HG02943 (cell line): Measurements from ENCODE around the gene ZNF784.

Experiments
- ATAC-seq: cut with Tn5 transposase; IDR thresholded peaks from one replicate; pipeline ENCODE4 v1.9.1; 2021; ENCODE audit warnings: mild to moderate bottlenecking, low read depth, moderate library complexity; ENCODE audit not compliant: unreplicated experiment

ZNF784 gene, protein sequence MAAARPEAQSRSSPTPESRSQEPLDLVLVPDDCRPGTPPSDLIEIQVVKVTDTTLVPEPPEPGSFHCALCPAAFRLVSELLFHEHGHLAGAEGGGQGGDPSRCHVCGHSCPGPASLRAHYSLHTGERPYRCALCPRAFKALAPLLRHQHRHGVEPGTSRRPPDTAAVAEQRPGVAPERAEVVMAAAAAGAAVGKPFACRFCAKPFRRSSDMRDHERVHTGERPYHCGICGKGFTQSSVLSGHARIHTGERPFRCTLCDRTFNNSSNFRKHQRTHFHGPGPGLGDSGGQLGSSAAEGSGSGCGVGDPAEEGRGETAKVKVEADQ

DNA sequence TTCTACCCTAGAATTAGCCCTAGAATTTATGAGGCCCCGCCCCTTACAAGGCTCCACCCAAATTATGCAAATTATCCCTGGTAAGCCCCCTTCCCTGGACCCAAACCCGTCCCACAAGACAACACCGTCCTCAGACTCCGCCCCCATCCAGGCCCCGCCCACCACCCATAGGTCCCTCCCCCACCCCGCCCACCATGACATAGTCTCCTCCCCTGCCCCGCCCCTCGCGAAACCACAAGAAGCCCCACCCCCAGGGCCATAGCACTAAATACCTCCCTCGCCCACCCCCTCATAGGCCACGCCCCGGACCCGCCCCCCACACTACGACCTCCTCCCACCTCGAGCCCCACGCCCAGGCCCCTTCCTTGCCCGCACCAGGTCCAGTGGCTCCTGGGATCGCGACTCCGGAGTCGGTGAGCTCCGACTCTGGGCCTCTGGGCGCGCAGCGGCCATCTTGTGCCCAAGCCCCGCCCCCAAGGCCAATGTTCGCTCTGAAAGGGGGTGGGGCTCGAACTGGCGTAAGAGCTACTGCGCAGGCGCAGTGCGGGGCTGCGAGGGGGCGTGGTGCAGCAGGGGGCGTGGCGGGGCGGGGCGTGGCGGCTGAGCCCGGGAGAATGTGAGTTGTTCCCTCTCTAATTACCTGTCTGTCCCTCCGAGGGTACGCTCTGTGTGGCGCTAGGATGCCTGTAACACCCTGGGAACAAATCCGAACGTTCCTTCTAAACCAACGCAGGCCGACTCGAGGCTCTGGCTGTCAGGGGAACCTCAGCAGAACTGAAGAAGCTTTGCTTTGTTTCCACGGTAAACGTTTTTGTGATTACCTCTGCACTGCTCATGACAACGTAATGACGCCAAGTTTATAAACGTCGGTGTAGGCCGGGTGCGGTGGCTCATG lies at the start of gene ZNF784:
Gene ZNF784, minus strand, starts transcription at position 458 of the 895 bp plus-strand sequence. Its CDS starts 5 bp downstream, at position 453.
- no peak for ATAC-seq

DNA sequence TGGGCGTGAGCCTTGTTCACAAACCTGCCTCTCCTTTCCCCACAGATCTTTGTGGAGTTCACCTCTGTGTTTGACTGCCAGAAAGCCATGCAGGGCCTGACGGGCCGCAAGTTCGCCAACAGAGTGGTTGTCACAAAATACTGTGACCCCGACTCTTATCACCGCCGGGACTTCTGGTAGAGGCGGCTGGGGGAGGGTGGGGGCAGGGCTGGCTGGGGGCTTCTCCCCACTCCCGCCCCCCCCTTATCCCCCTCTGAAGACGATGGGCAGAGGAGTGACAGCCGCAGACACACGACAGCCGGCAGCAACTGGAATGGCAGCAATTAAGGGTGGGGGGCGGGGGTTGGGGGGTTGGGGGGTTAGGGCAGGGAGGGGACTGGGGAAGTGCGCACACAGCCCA lies 49.5 kb upstream of the ZNF784 start:
- no peak for ATAC-seq

DNA sequence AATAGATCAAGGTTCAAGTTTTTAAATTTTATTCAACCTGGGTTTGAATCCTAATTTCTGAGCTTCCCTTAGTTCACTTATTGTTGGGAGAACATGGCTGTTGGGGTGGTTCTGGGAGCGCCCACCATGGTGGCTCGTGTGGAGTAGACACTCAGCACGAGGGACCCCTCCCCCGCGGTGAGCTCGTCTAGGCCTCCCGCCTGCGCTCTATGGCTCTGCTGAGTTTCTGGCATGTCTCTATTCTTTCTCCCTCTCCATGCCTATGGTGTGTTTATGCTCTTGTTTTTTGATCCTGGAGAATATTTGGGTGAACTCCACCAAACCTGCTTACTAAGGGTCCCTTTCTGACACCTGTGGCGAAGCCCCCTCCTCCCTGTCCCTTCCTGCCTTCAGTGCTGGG lies 49.1 kb upstream of the ZNF784 start:
- no peak for ATAC-seq

DNA sequence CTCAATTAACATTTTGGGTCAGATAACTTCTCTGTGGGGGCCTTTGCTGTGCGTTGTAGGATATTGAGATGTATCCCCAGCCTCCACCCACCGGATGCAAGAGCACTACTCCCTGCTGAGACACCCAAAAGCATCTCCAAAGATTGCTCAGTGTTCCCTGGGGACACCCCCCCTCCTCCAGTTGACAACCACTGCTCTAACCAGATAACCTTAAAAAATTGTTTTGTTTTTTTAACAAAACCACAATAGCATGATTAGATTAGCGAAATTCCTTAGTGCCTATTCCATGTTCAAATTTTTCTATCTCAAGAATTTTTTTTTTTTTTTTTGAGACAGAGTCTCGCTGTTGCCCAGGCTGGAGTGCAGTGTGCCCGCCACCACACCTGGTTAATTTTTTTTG lies 48.1 kb upstream of the ZNF784 start:
- no peak for ATAC-seq

DNA sequence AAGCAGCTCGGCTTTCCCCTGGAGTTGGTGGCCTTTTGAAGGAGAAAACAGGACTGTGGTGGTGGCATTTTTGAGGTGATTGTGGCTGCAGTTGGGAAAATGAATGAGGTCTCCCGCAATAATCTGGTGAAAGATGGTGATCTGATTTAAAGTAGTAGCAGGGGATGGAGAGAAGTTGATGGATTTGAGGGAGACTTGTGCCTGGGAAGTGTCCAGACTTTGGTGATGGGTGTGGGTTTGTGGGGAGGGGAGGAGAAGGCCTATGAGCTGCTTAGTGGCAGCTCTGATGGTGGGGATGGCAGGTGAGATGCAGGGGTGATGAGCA lies 46.6 kb upstream of the ZNF784 start:
- ATAC-seq = no peak

DNA sequence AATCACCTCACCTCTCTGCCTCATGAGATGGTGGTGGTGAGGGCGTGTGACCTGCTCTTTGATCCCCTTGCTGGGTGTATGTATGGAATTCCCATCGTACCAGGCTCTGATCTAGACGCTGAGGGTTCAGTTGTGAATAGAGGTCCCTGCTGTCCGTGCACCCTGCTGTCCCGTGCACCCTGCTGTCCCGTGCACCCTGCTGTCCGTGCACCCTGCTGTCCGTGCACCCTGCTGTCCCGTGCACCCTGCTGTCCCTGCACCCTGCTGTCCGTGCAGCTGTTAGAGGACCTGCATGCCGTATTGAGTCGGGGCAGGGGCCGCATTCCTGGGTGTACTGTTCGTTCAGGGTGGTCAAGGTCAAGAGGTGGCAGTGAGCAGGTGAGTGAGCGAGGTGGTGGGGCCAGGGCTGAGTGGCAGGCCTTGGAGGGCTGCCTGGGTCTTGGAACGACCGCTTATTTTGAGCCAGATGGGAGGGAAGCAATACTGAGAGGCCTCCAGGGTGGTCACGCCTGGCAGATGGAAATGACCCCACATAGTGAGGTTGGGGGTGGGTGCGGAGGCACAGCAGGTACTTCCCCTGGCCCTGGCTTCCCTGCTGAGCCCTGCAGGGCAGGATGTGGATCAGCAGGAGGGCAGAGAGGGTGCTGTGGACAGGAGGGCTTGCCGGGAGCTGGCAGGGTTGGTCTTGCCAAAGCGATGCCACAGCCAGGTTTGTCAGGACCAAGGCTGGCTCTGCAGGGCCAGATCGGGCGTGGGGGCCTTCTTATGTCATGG lies 46.1 kb upstream of the ZNF784 start:
- ATAC-seq = no peak

DNA sequence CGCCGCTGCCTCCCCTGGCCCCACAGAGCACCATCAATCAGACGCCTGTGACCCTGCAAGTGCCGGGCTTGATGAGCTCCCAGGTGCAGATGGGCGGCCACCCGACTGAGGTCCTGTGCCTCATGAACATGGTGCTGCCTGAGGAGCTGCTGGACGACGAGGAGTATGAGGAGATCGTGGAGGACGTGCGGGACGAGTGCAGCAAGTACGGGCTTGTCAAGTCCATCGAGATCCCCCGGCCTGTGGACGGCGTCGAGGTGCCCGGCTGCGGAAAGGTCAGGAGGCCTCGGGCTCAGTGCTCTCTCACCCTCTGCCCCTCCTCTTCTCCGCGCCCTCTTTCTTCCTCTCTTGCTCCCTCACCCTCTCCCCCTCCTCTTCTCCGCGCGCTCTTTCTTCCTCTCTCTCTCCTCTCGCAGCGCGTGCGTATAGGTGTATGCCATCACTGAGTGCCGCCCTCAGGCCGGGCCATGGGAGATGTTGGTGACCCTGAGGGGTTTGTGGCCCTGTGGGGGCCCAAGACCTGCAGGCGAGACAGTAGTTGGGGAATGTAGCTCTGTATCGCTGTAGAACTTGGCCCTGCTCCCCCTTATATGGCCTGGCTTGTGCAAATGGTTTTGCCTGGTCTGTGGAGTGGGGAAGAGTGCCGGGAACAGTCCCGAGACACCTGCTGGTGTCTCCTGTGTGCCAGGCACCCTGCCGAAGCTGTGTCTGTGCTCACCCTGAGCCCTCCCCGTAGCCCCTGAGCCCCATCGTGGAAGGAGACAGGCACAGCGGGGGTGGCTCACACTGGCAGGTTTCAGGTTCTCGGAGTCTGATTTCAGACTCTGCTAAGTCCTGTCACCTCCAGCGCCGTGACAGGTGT lies 45.3 kb upstream of the ZNF784 start:
- no peak for ATAC-seq

DNA sequence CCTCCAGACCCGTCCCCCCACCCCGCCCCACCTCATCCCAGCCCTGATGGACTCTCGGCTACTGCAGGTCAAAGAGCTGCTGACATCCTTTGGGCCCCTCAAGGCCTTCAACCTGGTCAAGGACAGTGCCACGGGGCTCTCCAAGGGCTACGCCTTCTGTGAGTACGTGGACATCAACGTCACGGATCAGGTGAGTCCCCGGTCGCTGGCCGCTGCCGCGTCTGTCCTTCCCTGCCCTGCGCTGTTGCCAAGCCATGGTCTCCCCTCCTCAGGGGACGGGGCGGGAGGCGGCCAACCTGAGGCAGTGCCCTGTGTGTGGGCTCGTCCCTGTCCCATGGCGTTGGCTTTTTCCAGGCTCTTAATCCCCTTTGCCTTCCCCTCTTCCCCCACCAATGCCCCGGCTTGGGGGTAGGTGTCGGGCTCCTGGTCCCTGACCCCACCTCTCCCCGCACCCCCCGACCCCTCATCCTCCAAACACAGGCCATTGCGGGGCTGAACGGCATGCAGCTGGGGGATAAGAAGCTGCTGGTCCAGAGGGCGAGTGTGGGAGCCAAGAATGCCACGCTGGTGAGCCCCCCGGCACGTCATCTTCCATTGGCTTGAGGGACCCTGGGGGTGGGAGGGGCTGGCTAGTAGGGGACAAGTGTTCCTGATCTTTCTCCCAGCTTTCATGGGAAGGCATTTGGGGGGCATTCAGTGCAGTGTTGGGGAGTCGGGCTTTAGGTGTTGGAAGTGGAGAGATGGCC lies 44.4 kb upstream of the ZNF784 start:
- no peak for ATAC-seq

DNA sequence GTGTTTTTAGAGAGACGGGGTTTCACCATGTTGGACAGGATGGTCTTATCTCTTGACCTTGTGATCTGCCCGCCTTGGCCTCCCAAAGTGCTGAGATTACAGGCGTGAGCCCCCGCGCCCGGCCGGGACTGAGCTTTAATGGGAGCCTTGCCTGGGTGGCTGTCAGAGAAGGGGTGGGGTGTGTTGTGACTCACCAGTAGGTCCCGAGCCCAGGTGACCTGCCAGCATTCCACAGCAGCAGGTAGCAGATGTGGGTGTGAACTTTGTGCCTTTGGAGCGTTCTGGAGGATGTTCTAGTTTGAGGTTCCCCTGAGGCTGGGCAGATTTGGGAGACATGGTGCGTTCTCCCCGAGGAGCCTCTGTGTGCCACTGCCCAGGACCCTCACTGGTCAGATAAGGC lies 43.6 kb upstream of the ZNF784 start:
- ATAC-seq = no peak

DNA sequence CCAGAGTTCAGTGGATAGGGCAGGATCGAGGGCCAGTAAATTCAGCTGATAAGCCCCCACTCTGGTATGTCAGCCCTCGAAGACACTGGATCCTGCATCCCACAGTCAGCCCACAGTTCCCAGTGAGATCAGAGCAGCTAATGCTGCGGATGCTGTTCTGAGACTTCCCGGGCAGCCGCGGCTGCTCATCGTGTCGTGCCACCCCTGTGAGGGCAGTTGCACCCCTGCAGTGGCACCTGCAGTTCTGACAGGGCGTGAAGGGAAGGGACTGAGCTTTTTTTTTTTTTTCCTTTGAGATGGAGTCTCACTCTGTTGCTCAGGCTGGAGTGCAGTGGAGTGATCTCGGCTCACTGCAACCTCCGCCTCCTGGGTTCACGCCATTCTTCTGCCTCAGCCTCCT lies 43.1 kb upstream of the ZNF784 start:
- ATAC-seq = no peak

DNA sequence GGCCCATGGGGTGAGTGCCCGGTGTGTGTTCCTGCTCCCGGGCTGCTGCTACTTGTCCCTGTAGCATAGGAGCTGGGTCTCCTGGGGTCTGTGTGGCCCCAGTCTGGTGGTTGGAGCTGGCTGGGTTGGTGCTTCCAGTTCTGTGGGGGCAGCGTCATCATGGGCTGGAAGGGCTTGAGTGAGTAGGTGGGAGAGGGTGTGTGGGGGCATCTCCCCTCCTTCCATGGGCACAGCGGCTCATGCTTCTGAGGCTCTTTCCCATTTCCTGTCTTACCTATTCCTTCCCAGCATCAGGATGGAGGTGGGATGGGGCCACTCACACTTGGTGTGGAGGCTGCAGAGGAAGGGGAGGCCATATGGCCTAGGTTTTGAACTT lies 42.6 kb upstream of the ZNF784 start:
- no peak for ATAC-seq

DNA sequence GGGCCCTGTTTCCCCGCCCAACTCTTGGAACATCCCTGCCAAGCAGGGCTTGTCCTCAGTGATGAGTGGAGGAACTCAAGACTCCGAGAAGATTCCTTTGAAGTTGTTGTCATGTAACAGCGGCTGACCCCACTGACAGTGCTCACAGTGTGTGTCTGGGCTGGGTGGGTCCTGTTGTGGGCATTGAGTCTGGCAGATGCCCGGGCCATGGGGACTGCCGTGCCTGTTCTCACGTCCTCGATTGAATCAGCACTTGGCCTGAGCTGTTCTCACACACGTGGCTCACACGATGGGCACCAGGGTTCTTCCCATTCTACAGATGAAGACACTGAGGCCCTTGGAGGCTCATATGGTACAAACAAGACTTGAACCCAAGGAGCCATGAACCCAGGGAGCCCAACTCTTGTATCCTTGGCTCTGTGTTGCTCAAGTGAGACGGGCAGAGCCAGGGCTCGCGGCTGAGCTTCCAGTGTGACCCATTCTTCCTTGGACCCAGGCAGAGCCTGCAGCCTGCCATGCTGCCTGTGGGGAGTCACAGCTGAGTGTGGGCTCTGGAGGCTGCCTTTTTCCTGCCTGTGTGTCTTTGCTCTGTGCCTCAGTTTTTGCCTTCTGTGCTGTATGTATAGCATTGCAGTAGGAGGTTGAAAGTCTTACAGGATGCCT lies 42.1 kb upstream of the ZNF784 start:
- ATAC-seq = no peak

DNA sequence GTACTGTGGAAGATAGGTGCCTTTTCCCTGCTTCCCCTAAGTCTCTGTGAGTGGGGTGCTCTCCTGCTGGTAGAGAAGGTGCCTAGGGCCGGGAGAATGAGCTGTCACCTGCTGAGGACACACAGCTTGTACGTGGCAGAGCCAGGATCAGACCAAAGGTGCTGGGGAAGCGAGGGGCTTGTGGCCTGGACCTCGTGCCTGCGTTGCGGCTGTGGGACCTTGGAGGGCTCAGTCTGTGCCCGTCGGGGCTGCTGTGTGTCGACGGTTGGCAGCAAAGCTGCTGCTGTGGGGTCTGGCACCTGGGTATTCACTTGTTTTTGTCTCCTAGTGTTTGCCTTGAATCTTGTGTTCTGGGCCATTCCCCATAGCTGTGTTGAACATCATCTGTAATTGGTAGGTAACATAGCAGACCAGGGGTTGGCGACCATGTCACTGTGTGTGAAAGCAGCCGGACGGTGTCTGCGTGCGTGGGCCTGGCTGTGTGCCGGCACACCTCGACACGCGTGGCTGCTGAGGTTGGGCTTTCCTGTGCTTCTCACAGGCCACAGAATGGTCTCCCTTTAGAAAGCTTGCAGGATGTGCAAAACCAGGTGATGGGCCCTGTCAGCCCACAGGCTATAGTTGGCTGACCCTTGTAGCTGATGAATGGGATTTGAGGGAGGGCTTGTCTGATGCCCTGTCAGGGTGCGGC lies 39.6 kb upstream of the ZNF784 start:
- ATAC-seq = no peak

DNA sequence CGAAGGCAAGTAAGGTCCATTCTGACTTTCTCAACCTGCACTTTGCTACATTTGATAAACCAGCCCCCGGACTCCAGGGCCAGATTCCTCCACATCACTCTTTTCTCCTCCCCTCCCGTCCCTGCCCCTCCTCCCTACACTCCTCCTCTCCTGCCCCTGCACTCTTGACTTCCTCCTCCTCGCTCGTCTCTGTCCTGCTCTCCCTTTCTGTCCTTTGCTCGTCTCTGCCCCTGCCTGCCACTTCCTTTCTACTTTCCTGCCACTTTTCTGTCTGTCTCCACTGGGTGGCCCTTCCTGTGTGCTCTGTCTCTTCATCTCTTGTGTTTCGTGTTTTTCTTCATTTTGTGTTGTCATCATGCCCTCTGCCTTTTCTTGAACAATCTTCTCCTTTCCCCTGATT lies 37.5 kb upstream of the ZNF784 start:
- ATAC-seq = no peak

DNA sequence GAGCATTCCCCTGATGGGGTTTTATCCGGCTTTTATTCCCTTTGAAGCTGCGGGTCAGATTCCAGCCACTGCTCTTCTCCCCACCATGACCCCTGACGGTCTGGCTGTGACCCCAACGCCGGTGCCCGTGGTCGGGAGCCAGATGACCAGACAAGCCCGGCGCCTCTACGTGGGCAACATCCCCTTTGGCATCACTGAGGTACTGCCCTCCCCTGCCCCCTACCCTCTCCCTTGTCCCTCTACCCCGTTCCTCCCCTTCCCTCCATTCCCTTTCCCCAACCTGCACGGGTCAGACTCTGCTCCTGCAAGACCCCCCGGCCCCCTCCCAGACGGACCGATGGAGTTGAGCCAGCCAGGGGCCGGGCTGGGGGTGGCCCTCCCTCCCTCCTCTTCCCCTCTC lies 36.6 kb upstream of the ZNF784 start:
- no peak for ATAC-seq

DNA sequence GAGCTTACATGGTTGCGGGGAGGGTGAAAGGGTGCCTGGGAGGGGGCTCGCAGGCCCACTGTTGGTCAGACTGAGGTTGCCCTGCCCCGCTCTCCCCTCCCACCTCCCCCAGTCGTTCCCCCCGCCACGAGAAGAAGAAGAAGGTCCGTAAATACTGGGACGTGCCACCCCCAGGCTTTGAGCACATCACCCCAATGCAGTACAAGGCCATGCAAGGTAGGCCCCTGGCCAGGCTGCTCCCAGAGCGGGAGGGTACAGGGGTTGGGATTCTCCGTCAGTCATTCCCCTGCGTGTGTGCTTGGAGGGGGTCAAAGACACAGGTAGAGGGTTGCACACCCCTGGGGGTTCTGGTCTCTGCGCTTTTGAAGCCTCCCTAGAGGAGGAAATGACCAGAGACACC lies 36.0 kb upstream of the ZNF784 start:
- ATAC-seq = no peak

DNA sequence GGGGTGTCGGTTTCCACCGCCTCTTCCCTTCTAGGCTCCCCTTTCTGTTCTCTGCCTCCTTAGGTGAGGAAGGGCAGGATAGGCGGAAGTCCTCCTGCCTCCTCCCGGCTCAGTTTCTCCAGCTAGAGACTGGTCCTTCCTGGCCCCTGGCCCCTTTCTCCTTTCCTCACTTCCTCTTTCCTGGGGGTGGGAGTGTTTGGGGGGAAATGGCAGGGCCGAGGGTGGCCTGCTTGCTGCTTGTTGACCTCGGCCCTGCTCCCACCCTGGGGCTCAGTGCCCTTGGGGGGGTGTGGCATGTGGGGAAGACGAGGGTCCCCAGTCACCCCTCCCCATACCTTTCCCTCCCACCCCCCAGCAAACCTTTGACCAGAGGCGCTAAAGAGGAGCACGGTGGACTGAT lies 35.5 kb upstream of the ZNF784 start:
- ATAC-seq = no peak

DNA sequence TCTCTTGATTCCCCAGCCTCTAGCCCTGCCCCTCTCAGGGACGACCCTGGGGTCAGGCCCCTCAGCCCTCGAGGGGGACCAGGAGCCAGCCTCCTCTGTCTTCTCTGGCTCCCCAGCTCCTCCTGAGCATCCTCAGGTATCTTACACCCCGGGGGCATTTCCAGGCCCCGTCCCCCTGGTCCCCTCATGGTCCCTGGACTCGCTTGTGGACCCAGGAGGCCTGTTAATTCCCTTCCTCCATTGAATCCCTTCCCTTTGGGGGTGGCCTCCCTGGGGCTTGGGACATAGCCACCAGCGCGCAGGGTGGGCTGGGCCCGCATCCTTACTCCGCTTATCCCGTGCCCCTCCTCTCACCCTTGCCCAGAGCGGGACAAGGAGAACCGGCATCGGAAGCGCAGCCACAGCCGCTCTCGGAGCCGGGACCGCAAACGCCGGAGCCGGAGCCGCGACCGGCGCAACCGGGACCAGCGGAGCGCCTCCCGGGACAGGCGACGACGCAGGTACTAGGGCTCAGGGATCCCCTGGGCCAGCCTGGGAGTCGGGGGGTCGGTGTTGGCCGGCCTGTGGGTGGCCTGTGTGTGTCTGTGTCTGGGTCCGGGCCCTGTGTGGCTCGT lies 34.6 kb upstream of the ZNF784 start:
- ATAC-seq = no peak
